WTC11 (cell line): ENCODE measurements around the gene MXRA7. TPM values are rescaled to one million over a fixed set of nuclear protein-coding genes. Genes with fewer than 3 reads are reported as not detected.

Experiments used
- ATAC-seq: fragments of 200-7000 bp; cut with Tn5 transposase; 2 replicates; pipeline ENCODE4 v1.10.0; 2021; ENCODE audit warnings: mild to moderate bottlenecking, moderate library complexity
- CTCF ChIA-PET: fragments of 300-600 bp; sonication (Branson Sonifier 250); formaldehyde crosslinking; loops from one replicate; lab custom pipeline; 2021; ENCODE audit warnings: antibody characterized with exemption; lab: Charles Lee
- POLR2A ChIA-PET: fragments of 350-600 bp; sonication (Branson Sonifier 250); formaldehyde crosslinking; loops from one replicate; lab custom pipeline; 2021; ENCODE audit warnings: antibody characterized with exemption; lab: Charles Lee
- DNase-seq: peaks from one replicate; pipeline ENCODE4 v3.0.0; 2021; ENCODE audit warnings: low spot score
- H3K27ac Mint-ChIP-seq: 2 replicates; pipeline ENCODE4 v1.8.0; 2021; ENCODE audit warnings: mixed read lengths
- H3K27me3 Mint-ChIP-seq: 2 replicates; pipeline ENCODE4 v1.8.0; 2021; ENCODE audit warnings: low read depth, mild to moderate bottlenecking, moderate library complexity, mixed read lengths
- H3K36me3 Mint-ChIP-seq: 2 replicates; pipeline ENCODE4 v1.8.0; 2021; ENCODE audit warnings: mixed read lengths
- H3K4me1 Mint-ChIP-seq: 2 replicates; pipeline ENCODE4 v1.8.0; 2022; ENCODE audit warnings: mixed read lengths
- H3K4me3 Mint-ChIP-seq: 2 replicates; pipeline ENCODE4 v1.8.0; 2021; ENCODE audit warnings: mild to moderate bottlenecking, moderate library complexity, mixed read lengths
- H3K9me3 Mint-ChIP-seq: 2 replicates; pipeline ENCODE4 v1.8.0; 2021; ENCODE audit warnings: mixed read lengths
- ATF2 ChIP-seq: sonication (generic); formaldehyde crosslinking; IDR thresholded peaks from 2 replicates; pipeline ENCODE4 v1.8.1; 2022; ENCODE audit warnings: low read depth, missing genetic modification reagents, borderline replicate concordance
- CBFB ChIP-seq: sonication (generic); formaldehyde crosslinking; IDR thresholded peaks from 2 replicates; pipeline ENCODE4 v1.8.1; 2022; ENCODE audit warnings: mild to moderate bottlenecking, low read depth, missing genetic modification reagents
- E2F4 ChIP-seq: sonication (generic); formaldehyde crosslinking; IDR thresholded peaks from 2 replicates; pipeline ENCODE4 v1.8.1; 2022; ENCODE audit warnings: low read depth, mild to moderate bottlenecking, moderate library complexity, missing genetic modification reagents, borderline replicate concordance
- JAZF1 ChIP-seq: fragments of 250-450 bp; sonication (Bioruptor Pico); IDR thresholded peaks from 2 replicates; pipeline ENCODE4 v1.9.0; 2021; ENCODE audit warnings: moderate library complexity, mild to moderate bottlenecking, inconsistent platforms
- MYBL2 ChIP-seq: sonication (generic); formaldehyde crosslinking; IDR thresholded peaks from 2 replicates; pipeline ENCODE4 v1.8.1; 2023; ENCODE audit warnings: mild to moderate bottlenecking, moderate library complexity, missing genetic modification reagents
- NR1H2 ChIP-seq: sonication (generic); formaldehyde crosslinking; IDR thresholded peaks from 2 replicates; pipeline ENCODE4 v1.9.0; 2021; ENCODE audit warnings: mild to moderate bottlenecking, moderate library complexity, missing genetic modification reagents
- SMAD3 ChIP-seq: sonication (generic); formaldehyde crosslinking; IDR thresholded peaks from 2 replicates; pipeline ENCODE4 v1.8.0; 2022; ENCODE audit warnings: missing genetic modification reagents, mild to moderate bottlenecking, borderline replicate concordance
- SMAD4 ChIP-seq: sonication (generic); formaldehyde crosslinking; IDR thresholded peaks from 2 replicates; pipeline ENCODE4 v1.8.0; 2022; ENCODE audit warnings: mild to moderate bottlenecking, missing genetic modification reagents
- SP1 ChIP-seq: sonication (generic); formaldehyde crosslinking; conservative IDR thresholded peaks from 2 replicates; pipeline ENCODE4 v1.8.1; 2022; ENCODE audit warnings: missing genetic modification reagents
- TCF7 ChIP-seq: sonication (generic); formaldehyde crosslinking; IDR thresholded peaks from 2 replicates; pipeline ENCODE4 v1.8.0; 2022; ENCODE audit warnings: mild to moderate bottlenecking, low read depth, missing genetic modification reagents, moderate library complexity
- ZMAT4 ChIP-seq: fragments of 250-450 bp; sonication (Bioruptor Pico); IDR thresholded peaks from 2 replicates; pipeline ENCODE4 v1.9.0; 2021; ENCODE audit warnings: mild to moderate bottlenecking
- ZNF396 ChIP-seq: fragments of 250-450 bp; sonication (Bioruptor Pico); IDR thresholded peaks from 2 replicates; pipeline ENCODE4 v1.8.0; 2021; ENCODE audit warnings: mild to moderate bottlenecking, moderate library complexity, borderline replicate concordance
- ZNF423 ChIP-seq: fragments of 250-450 bp; sonication (Bioruptor Pico); IDR thresholded peaks from 2 replicates; pipeline ENCODE4 v2.1.2; 2022; ENCODE audit warnings: mild to moderate bottlenecking, moderate library complexity
- ZNF532 ChIP-seq: fragments of 250-450 bp; sonication (Bioruptor Pico); IDR thresholded peaks from 2 replicates; pipeline ENCODE4 v1.9.0; 2021; ENCODE audit warnings: mild to moderate bottlenecking, borderline replicate concordance
- total RNA-seq: library from RNA; stranded (reverse); gene quantifications from 3 replicates; pipeline ENCODE4 v1.2.3, GENCODE V29; 2021
- TF ChIP-seq, protein P1 (sequence below): sonication (generic); formaldehyde crosslinking; conservative IDR thresholded peaks from 2 replicates; pipeline ENCODE4 v1.8.1; 2022; ENCODE audit warnings: mild to moderate bottlenecking, missing genetic modification reagents
- TF ChIP-seq, protein P2 (sequence below): sonication (generic); formaldehyde crosslinking; IDR thresholded peaks from 2 replicates; pipeline ENCODE4 v1.8.1; 2023; ENCODE audit warnings: mild to moderate bottlenecking, missing genetic modification reagents
- TF ChIP-seq, protein P3 (sequence below): sonication (generic); formaldehyde crosslinking; IDR thresholded peaks from 2 replicates; pipeline ENCODE4 v1.8.0; 2023; ENCODE audit warnings: missing genetic modification reagents, mild to moderate bottlenecking, borderline replicate concordance
- TF ChIP-seq, protein P4 (sequence below): fragments of 250-450 bp; sonication (Bioruptor Pico); IDR thresholded peaks from 2 replicates; pipeline ENCODE4 v1.9.0; 2021; ENCODE audit warnings: moderate library complexity, mild to moderate bottlenecking, inconsistent platforms, borderline replicate concordance

MXRA7 gene
- total RNA-seq, 1 experiment from 2014 or later = 46.5 TPM

DNA sequence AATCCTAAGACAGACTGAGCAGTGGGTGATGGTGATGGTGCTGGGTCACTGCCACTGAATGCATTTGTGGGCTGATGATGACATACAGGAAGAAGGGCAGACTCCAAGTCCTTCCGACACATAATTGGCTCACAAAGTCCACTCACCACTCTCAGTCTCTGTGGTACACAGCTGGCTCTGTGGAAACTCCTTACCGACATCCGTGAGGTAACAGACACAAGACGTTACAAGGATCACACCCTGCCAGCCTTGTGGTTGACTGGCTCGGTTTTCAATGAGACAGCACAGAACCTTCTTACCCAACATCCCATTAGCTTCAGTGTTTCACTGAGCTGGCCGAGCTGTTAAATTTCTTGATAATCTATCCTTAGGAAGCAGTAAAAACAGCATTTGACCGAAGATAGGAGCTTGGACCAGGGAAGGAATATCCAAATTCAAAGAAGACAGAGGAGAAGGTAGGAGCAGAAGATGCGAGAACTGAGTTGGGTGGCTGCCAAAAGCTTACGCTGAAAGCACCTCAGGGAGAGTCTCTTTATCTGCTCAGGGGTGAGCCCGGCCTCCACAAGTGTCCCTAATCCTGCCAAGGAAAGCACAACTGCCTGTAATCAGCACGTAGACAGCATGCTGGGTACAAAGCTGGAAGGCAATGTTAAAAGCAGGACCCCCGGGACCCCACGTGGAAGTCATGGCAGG is 5.5 kb upstream of the MXRA7 start:
- POLR2A ChIA-PET = no interaction called here
- Mint-ChIP-seq H3K4me3 (no peak overlapping the region), H3K27me3 (no peaks in the 10 kb centered on the region), H3K36me3 (peaks cover 47% of the 10 kb centered on the region), H3K9me3 (no peaks in the 10 kb centered on the region), H3K27ac (peak overlapping the region; percentile 21; the same call in 1 of the 2 replicates)
- no peak for ATAC-seq
- CTCF ChIA-PET = interaction anchor here (0.5 to 2.7 kb wide), 4 partner anchors 8 to 35 kb away, joined by 3 to 13 read pairs (median 7); no protein-coding TSS in a partner anchor
- TF ChIP-seq SMAD3 (CRISPR knock-in tag) (no peak), SP1 (no peak), JAZF1 (no peak)
- TF ChIP-seq, all 79 proteins: peak for 0
- DNase-seq = no peak
- H3K4me1 Mint-ChIP-seq = peaks cover 4% of the 10 kb centered on the region

DNA sequence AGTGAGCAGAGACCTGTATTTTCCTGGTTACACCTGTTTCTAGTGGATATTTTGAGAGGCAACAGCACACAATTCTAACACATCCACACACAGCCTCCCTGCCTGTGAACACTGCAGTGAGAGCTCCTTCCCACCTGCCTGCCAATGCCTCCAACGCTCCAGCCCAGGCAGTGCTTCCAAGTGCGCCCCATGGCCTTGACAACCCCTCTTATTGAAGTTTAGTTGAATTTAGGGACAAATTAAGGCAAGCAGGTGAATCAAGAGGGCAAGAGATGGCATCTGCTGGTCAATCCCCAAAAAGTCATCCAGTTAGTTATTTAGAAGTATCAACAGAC is 4.7 kb upstream of the MXRA7 start:
- ATAC-seq = no peak
- peaks cover 38% of the 10 kb centered on the region for H3K36me3 Mint-ChIP-seq
- CTCF ChIA-PET = interaction anchor here (1.0 to 1.1 kb wide), 3 partner anchors 11 to 31 kb away, joined by 4 read pairs; no protein-coding TSS in a partner anchor
- no peaks in the 10 kb centered on the region for H3K27me3 Mint-ChIP-seq
- peaks cover 7% of the 10 kb centered on the region for H3K4me1 Mint-ChIP-seq
- no peaks in the 10 kb centered on the region for H3K9me3 Mint-ChIP-seq
- POLR2A ChIA-PET = no interaction called here
- H3K27ac Mint-ChIP-seq = no peak overlapping the region; the same call in 1 of the 2 replicates
- no peak overlapping the region for H3K4me3 Mint-ChIP-seq
- no peak for DNase-seq
- TF ChIP-seq E2F4 = no peak
- TF ChIP-seq, protein P1, sequence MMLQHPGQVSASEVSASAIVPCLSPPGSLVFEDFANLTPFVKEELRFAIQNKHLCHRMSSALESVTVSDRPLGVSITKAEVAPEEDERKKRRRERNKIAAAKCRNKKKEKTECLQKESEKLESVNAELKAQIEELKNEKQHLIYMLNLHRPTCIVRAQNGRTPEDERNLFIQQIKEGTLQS (CRISPR knock-in tag) = no peak
- no peak for TF ChIP-seq ATF2 (CRISPR knock-in tag)
- TF ChIP-seq MYBL2 (CRISPR knock-in tag) = no peak
- TF ChIP-seq CBFB (CRISPR knock-in tag) = no peak
- TF ChIP-seq ZNF532 (CRISPR knock-in tag) = no peak
- TF ChIP-seq, protein P2, sequence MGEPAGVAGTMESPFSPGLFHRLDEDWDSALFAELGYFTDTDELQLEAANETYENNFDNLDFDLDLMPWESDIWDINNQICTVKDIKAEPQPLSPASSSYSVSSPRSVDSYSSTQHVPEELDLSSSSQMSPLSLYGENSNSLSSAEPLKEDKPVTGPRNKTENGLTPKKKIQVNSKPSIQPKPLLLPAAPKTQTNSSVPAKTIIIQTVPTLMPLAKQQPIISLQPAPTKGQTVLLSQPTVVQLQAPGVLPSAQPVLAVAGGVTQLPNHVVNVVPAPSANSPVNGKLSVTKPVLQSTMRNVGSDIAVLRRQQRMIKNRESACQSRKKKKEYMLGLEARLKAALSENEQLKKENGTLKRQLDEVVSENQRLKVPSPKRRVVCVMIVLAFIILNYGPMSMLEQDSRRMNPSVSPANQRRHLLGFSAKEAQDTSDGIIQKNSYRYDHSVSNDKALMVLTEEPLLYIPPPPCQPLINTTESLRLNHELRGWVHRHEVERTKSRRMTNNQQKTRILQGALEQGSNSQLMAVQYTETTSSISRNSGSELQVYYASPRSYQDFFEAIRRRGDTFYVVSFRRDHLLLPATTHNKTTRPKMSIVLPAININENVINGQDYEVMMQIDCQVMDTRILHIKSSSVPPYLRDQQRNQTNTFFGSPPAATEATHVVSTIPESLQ (CRISPR knock-in tag) = no peak
- no peak for TF ChIP-seq ZMAT4 (CRISPR knock-in tag)
- TF ChIP-seq ZNF423 (CRISPR knock-in tag) = no peak
- TF ChIP-seq, protein P3, sequence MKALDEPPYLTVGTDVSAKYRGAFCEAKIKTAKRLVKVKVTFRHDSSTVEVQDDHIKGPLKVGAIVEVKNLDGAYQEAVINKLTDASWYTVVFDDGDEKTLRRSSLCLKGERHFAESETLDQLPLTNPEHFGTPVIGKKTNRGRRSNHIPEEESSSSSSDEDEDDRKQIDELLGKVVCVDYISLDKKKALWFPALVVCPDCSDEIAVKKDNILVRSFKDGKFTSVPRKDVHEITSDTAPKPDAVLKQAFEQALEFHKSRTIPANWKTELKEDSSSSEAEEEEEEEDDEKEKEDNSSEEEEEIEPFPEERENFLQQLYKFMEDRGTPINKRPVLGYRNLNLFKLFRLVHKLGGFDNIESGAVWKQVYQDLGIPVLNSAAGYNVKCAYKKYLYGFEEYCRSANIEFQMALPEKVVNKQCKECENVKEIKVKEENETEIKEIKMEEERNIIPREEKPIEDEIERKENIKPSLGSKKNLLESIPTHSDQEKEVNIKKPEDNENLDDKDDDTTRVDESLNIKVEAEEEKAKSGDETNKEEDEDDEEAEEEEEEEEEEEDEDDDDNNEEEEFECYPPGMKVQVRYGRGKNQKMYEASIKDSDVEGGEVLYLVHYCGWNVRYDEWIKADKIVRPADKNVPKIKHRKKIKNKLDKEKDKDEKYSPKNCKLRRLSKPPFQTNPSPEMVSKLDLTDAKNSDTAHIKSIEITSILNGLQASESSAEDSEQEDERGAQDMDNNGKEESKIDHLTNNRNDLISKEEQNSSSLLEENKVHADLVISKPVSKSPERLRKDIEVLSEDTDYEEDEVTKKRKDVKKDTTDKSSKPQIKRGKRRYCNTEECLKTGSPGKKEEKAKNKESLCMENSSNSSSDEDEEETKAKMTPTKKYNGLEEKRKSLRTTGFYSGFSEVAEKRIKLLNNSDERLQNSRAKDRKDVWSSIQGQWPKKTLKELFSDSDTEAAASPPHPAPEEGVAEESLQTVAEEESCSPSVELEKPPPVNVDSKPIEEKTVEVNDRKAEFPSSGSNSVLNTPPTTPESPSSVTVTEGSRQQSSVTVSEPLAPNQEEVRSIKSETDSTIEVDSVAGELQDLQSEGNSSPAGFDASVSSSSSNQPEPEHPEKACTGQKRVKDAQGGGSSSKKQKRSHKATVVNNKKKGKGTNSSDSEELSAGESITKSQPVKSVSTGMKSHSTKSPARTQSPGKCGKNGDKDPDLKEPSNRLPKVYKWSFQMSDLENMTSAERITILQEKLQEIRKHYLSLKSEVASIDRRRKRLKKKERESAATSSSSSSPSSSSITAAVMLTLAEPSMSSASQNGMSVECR = no peak
- no peak for TF ChIP-seq SMAD4 (CRISPR knock-in tag)
- TF ChIP-seq NR1H2 = no peak
- TF ChIP-seq TCF7 = no peak
- no peak for TF ChIP-seq ZNF396 (CRISPR knock-in tag)
- TF ChIP-seq, protein P4, sequence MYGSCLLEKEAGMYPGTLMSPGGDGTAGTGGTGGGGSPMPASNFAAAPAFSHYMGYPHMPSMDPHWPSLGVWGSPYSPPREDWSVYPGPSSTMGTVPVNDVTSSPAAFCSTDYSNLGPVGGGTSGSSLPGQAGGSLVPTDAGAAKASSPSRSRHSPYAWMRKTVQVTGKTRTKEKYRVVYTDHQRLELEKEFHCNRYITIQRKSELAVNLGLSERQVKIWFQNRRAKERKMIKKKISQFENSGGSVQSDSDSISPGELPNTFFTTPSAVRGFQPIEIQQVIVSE (CRISPR knock-in tag) = no peak
